GM08714 (cell line): ENCODE measurements around the gene SYT10.
"Not testable (repeated sequence)": the region's sequence is repeated elsewhere in the genome, so short reads cannot be mapped to it uniquely, and the experiment has no call there.

Experiments used
- H3K4me3 ChIP-seq: fragments of 200-500 bp; sonication (Bioruptor generic); 2 replicates; pipeline ENCODE4 v1.5.1; 2014; ENCODE audit warnings: mild to moderate bottlenecking, low read length, inconsistent platforms
- ZNF274 ChIP-seq: IDR thresholded peaks from 2 replicates; pipeline ENCODE4 v1.6.1; 2012; ENCODE audit warnings: mild to moderate bottlenecking, low read depth, low read length

SYT10 gene

DNA sequence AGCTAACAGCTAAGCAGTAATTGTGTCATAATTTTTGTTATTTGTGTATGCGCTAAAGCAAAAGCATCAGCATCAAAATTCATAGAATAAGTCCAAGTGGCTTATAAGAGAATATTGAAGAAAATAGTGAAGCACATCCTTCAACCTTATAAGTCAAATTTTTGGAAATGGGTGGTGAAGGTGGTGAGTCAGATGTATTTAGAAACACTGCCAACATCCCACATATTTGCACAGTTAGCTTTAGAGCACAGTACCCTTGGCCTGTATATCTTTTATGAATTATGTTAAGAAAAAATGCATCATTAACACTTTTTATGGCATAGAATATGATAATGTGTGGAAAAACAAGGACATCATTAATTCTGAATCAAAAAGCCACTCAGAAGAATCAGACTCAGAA lies 8.0 kb downstream of the SYT10 start:
- H3K4me3 ChIP-seq = no peak overlapping the region
- no peak for TF ChIP-seq ZNF274

DNA sequence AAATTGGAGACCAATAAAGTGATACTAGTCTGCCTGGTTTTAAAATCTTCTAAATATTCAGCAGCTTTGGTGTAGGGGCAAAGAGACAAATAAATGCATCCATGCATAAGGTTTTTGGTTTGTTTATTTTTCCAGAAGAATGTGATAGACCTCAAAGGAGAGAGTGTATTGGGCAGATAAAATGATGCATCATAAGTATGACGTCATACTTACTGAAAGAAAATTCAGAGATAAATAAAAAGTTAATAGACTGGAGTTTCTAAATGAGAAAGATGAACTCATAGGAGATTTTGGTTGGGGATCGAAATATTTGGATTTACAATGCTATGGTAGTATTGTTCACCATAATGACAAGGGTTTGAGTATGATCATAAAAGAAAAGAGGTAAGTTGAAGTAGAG lies 10.2 kb downstream of the SYT10 start:
- H3K4me3 ChIP-seq = no peak overlapping the region
- no peak for TF ChIP-seq ZNF274

GRCh38 chr12:33427071-33427470 lies 12.5 kb downstream of the SYT10 start:
- H3K4me3 ChIP-seq = no peak overlapping the region
- no peak for TF ChIP-seq ZNF274

GRCh38 chr12:33423706-33424105 lies 15.9 kb downstream of the SYT10 start:
- TF ChIP-seq ZNF274 = no peak
- H3K4me3 ChIP-seq = no peak overlapping the region

- H3K4me3 ChIP-seq = not testable (repeated sequence)
Observed at GRCh38 chr12:33412410-33412809, 27.2 kb downstream of the SYT10 start.

GRCh38 chr12:33383503-33383902 lies 56.1 kb downstream of the SYT10 start:
- no peak for TF ChIP-seq ZNF274
- no peak overlapping the region for H3K4me3 ChIP-seq

- TF ChIP-seq ZNF274 = no peak
- H3K4me3 ChIP-seq = no peak overlapping the region
Observed at GRCh38 chr12:33376153-33376552, 63.5 kb downstream of the SYT10 start.

DNA sequence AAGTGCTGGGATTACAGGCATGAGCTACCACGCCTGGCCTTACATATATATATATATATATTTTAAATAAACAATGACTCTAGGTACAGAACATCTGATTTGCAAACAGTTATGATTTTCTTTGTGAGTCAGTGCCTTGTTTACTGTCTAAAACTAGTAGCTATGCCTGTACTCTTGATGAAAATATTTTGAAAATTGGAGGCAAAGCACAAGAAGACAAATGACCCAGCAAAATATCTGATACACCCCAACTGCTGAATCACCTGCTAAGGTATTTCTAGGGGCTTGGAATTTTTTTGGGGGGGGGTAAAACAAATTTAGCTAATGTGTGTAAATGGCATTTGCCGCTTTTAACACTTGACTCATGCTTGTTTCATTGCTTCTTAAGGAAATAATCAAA lies 69.3 kb downstream of the SYT10 start:
- TF ChIP-seq ZNF274 = no peak
- no peak overlapping the region for H3K4me3 ChIP-seq

DNA sequence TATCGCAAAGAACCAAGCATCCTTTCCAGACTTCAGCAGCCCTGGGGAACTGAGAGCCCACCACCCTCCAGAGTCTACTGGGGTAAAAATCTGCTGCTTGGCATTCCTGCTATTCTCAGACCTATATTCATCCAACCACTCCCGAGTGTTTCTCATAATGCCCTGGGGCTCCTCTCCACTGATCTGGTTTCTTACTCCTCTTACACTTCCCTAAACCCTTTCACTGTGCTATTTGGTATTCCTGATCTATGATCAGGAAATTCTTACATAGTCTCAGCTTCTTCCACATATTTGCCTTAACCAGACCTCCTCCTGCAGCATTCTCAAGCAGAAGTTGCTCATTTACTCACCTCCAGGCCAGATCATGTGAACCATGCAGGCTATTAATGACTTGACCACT lies 82.4 kb downstream of the SYT10 start:
- TF ChIP-seq ZNF274 = no peak
- no peak overlapping the region for H3K4me3 ChIP-seq

DNA sequence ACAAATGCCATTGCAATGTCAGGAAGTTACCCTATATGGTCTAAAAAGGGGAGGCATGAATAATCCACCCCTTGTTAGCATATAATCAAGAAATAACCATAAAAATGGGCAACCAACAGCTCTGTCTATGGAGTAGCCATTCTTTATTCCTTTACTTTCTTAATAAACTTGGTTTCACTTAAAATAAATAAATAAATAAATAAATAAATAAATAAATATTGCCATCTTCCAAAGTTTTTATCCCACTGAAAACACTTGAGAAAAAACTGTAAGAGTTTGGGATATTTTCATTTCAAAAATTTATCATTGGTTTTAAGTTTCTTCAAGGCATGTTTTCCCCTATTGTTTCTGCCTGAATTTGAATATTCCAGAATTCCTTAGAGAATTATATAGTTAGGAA lies 89.8 kb downstream of the SYT10 start:
- no peak overlapping the region for H3K4me3 ChIP-seq
- TF ChIP-seq ZNF274 = no peak

GRCh38 chr12:33331961-33332398 lies 107.6 kb downstream of the SYT10 start:
- H3K4me3 ChIP-seq = not testable (repeated sequence)

DNA sequence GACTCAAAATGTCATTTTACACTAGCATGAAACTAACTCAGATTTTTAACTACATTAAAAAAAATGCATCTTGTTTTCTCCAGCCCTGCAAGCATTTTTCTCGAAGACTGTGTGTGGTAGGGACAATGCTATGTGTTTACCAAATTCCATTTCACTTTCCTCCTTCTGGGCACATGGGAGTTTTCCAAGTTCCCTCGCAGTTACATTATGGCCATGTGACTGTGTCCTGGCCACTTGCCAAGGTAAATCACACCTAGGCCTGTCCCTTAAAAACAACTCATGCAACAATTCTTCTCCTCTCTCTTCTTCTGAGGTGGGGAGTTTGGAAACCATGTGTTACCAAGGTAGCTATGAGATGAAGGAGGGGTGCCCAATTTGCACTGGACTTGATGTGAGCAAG lies 108.7 kb downstream of the SYT10 start:
- no peak overlapping the region for H3K4me3 ChIP-seq
- TF ChIP-seq ZNF274 = no peak
